COLO668 (cell line): ENCODE measurements around the gene TSFM.
"Not testable (repeated sequence)": the region's sequence is repeated elsewhere in the genome, so short reads cannot be mapped to it uniquely, and the experiment has no call there.

Source experiments
- DNase-seq: peaks from one replicate; lab custom pipeline; 2025; ENCODE audit not compliant: unreplicated experiment; lab: John Stamatoyannopoulos, UW

Gene TSFM

DNA sequence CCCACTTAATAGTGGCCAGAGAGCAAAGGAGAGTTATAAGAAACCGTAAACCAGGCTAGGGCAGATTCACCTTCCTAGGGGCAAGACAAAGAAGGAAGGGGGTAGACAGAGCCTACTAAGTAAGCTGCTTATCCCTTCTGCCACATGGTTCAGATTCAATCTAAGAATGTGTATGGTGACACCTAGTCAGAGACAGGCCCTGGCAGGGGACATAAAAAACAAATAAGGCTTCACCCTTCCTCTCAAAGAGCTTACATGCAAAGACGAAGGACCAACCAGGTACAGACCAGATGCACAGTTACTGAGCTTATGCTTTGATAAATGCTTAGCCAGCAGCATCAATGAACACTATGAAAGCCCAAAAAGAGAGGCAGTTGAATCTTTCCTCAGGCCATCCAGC, 20.1 kb upstream of the TSFM start:
- no peak for DNase-seq

DNA sequence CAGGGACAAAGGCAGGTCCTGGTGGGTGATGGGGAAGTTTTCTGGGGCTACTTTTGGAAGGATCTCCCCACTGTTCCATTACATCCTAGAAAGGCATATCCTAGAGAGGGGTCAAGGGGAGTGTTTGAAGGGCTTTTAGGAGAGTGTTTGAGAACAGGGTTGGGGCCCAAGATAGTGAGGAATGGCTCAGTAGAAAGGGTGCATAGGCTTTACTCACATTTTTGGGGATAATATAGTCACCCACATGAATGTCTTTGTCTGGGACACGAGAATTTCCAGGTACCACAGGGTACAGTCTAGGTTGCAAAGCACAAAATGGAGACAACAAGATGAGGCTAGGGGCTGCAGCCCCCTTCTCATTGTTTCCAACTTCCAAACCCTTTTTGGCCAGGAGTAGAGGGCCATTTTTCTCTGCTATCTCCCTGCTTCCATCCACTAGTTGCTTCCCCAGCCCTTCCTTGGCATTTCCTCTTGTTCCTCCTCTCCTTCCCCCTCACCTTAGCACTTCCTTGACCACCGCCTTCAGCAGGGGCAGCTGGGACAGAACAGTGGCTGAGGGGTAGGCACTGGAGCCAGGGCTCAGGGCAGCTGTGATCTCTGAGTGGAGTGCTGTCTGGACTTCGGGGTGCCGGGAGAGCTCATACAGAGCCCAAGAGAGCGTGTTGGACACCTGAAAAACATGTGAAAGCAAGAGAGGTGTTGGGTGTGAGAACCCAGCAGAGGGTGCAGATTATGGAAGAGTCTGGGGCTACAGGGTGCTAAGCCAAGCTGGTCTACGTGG, 18.5 kb upstream of the TSFM start:
- no peak for DNase-seq

DNA sequence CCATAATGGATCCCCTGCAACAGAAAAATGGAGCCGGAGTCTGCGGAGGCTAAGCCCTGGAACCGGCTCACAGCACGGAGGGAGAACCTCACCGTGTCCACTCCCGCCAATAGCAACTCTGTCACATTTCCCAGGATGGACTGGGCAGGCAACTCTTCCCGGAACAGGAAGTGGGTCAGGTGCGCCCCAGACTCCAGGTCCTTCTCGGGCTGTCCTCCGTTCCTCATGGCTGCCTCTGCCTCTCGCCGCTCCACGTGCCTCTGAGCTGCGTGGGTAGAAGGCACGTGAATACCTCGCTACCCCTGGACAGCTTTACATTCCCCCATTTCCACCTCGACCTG, 18.0 kb upstream of the TSFM start:
- peak; percentile 26 for DNase-seq

DNA sequence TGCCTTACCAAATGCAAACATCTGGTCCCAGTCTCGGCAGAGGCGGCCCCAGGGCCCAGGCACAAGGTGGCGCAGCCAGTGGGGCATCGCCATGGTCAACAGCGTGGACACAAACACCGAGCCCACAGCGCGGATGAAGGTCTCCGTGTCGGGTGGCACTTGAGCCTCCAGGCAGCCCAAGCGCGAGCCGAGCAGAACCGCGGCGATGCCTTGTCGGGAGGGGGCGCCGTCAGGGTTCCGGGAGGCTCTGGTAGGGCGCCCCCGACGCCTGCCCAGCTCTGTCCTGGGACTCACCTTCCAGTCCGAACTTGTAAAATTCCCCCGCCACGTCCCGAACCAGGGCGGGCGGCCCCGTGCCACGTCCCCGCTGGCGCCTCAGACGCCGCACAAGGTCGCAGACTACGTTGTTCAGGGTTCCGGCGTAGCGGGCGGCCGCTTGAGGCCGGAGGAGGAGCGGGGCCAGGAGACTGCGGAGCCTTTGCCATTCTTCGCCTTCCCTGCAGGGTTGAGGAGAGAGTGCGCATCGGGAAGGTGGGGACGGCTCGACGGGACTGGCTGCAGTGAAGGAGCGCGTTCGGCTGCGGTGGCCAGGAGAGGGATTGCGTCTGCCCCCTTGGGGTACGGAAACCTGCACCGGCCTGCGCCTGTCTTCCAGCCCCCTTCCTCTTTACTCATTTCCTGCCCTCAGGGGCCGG, 17.4 kb upstream of the TSFM start:
- DNase-seq, result peak; percentile 32

DNA sequence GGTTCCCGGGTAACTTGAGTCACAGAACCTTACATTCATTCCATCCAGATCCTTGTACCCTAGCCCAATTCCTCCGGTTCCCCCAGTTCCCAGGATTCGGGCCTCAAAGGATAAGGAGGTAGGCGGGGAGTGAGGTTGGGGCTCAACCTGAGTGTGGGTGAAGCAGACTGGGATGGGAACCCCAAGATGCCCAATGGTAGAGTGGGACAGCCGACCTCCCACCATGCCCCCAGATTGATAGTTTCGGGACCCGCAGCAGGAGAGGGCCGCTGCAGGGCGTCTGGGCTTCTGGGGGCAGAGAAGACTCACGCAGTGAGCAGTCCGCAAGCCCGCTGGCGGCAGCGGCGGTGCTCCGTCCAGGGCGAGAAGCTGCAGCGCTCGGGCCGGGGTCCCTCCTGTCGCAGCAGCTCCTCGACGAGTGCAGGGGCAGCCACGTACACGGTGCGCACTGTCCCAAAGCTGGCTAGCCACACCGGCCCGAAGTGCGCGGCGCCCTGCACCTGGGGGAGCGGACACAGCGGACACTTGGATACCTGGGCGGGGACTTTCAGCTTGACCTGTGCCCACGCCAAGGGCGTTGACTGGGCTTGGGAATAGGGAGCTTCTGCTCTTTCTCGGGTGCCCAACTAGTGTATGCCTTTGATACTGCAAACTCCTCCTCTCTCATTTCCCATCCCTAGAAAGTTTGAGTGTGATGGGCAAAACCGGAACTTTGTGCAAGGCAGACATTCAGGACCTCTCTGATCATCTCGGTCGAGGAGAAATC, 16.7 kb upstream of the TSFM start:
- no peak for DNase-seq

DNA sequence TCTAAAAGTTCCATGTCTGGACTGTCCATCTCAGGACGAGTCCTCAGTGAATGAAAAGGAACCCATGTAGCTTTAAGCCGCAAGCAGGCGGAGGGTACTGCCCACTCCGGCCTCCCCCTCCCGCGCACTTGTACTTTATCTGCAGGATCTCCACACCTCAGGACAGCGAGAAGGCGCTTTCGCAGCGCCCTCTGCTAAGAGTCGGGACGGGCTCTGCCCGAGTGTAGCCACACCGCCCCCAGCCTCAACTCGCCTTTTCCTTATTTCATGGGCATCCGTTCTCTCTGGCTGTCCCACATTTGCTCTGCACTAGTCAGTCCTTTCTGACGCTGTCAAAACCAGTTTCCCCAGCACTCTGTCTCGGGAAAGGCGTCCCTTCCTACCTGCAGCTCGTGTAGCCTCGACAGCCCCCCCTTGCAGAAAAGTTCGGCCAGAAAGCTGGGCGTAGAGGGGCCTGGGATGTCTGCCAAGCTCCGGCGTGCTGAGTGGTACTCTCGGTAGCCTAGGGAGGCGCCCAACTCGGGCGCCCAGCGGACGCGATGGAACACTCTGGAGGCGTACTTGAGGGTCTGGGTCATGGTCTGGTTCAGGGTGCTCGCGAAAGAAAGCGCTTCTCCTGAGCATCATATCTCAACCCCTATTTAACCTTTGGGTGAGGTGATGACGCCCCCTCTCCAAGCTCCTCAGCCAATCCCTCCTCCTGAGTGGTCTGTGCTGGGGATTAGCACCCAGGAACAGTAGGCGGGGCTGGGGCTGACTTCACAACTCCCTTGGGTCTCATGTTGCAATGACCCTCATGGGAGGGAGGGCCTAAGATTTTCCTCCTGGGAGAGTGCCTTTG, 15.9 kb upstream of the TSFM start, which contains the start of gene CYP27B1:
CYP27B1 (minus strand) TSS at position 615 of the 841 bp plus-strand sequence; CDS start at position 578, 37 bp downstream.
- DNase-seq, result no peak

DNA sequence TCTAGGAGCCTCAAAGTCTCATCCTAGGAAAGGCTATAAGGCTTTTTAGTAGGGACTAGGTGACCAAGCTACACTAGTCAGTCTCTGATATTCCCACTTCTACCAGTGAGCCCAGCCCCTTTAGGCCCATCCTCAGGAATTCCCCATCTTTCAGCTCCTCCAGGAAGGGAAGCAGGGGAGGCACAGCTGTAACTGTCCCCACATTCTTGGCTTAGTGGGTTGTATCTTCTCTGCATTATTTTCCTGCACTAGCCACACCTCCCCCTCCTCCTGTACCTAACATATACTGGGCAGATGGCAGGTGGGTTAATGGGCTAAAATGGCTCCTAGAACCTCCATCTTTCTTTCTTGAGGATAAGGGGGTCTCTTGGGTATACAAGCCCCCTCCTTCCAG, 15.3 kb upstream of the TSFM start:
- no peak for DNase-seq

DNA sequence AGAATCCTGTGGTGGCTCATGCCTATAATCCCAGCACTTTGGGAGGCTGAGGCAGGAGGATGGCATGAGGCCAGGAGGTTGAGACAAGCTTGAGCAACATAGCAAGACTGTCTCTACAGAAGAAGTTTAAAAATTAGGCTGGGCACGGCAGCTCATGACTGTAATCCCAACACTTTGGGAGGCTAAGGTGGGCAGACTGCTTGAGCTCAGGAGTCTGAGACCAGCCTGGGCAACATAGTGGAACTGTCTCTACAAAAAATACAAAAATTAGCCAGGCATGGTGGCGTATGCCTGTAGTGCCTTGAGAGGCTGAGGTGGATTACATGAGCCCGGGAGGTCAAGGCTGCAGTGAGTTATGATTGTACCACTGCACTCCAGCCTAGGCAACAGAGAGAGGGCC, 14.7 kb upstream of the TSFM start:
- DNase-seq, result no peak

DNA sequence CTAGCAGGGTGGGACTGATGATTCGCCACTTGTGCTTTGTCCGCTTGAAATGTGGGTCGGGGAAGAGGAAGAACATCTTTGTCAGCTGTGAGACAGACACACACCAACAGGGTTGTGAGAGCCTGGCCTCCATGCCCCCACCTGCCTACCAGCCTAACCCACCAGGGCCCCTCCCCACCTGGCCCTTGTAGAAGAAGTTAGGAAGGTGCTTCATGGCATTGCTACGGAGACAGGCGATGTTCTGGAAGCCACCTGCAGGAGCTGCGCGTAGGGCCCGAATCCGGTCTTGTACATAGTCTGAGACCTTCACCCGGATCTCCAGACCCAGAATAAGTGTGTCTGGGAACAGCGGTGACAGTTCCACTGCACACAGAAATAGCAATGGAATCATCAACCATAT, 13.0 kb upstream of the TSFM start:
- DNase-seq, result no peak

DNA sequence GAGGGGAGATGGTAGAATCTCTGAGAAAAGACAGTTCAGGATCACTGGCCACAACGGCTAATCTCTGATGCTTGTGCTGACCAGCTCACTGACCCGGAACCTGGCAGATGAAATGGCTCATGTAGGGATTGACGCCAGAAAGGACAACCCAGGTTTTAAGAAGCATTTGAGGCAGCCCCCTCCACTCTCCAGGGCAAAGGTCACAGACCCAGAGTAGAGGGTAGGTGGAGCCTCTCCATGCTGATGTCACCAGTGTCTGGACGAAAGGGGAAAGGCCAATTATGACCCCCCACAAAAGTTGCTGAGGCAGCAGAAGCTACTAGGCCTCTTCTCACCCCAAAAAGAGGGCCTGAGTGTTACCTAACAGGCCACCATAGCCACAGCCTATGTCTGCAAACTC, 11.9 kb upstream of the TSFM start:
- DNase-seq, result no peak

DNA sequence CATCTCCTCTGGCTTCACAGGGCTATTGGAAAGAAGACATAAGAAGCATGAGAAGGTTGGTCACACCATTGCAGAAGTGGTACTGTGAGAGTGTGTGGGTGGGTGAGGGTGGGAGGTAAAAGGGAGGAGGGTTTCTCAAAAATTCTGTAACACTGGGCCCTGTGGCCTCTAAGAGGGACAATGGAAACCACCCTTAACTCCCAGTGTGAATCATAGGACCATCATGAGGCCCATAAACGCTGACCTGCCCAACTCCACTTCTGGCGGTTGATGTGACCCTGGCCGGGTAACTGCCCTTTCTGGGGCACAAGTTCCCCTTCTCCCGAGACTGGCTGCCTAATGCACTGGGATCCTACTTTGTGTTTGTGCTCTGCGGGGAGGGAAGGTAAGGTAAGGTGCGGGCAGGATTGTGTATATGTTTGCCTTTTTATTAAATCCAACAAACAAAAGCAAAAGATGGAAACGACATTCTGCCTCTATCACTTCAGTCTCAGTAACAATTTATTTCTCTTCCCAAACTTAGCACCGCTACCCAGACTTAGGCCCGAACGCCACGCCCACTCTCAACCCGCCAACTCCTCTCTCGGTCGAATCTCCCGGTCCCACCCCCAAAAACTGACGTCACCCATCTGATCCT, 11.2 kb upstream of the TSFM start:
- peak; percentile 85 for DNase-seq

DNA sequence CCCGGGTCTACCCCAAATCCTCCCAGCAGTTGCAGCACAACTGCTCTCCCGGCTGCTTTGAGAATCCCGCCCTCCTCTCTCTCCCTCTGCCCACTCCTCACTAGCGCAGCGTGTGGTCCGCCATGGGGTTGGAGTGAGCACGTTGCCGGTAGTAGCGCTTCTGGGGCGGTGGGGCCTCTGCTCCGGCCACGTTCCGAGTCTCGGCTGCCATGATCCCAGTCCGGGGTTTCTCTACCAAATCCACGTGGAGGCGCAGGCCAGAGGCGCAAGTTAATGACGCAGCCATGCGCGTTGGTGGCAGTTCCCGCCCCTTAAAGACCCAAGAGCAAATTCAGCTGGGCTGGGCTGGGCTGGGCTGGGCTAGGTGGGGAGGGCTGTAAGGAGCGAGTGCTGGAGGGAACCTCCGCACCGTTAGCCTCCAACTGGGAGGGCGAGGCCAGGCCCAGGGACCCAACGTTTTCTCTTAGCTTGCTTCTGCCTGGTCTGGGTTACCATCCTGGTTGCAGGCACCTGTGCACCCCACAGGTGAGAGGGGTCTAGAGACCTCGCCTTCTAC, 10.6 kb upstream of the TSFM start, which contains the start of gene METTL1:
METTL1 (minus strand) TSS at position 233 of the 556 bp plus-strand sequence; CDS start at position 211, 22 bp downstream.
- peak; percentile 89 for DNase-seq

DNA sequence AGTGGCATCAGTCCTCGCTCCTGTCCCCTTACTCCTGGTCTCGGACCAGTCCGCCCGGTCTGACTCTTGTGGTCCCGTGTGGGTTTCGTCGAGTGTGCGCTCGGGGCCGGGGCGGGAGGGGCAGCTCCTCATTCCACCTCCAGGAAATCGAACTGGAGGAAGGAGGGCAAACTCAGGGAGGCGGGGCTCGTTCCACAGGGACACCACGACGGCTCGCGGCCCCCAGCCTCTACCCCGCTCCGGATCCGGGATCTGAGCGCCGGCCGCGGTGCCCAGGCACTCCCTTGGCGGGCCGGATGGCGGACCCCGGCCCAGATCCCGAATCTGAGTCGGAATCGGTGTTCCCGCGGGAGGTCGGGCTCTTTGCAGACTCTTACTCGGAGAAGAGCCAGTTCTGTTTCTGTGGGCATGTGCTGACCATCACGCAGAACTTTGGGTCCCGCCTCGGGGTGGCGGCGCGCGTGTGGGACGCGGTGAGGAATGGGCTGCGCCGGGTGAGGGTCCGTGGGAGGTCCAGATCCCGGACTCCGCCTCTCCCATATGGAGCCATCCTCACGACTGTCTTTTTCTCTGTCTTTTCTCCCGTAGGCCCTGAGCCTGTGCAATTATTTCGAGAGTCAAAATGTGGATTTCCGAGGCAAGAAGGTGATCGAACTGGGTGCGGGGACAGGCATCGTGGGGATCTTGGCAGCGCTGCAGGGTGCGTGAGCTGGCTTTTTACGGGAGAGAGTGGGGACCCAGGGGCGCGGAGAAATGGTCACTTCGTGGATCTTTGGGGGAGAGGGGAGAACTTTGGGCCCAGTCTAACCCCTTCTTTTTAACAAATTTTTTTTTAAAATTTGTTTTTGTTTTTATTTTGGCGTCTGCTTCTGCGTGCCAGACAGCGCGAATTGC, 9.9 kb upstream of the TSFM start, which contains the start of gene EEF1AKMT3:
EEF1AKMT3 (plus strand) TSS at position 186 of the 894 bp plus-strand sequence; CDS start at position 297, 111 bp downstream.
- peak; percentile 43 for DNase-seq

DNA sequence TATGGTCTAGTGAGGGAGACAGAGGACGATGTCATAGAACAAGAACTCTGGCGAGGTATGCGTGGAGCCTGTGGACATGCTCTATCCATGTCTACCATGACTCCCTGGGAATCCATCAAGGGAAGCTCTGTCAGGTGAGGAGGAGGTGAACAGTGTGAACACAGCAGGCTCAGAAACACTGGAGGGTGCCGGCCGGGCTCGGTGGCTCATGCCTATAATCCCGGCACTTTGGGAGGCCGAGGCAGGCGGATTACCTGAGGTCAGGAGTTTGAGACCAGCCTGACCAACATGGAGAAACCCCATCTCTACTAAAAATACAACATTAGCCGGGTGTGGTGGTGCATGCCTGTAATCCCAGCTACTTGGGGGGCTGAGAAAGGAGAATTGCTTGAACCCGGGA, 8.0 kb upstream of the TSFM start:
- not testable (repeated sequence) for DNase-seq

DNA sequence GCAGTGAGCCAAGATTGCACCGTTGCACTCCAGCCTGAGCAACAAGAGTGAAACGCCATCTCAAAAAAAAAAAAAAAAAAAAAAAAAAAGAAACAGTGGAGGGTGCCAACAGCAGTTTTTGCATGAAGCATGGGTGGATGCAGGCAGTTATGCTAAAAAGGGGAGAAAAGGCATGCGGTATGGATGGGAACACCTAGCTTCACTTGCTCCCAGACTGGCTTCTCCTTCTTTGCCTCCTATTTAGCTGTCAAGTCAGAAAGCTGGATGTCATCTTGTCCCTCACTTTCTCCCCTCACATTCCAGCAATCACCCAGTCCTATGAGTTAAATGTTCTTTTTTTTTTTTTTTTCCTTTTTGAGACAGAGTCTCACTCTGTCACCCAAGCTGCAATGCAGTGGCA, 7.5 kb upstream of the TSFM start:
- DNase-seq, result no peak

DNA sequence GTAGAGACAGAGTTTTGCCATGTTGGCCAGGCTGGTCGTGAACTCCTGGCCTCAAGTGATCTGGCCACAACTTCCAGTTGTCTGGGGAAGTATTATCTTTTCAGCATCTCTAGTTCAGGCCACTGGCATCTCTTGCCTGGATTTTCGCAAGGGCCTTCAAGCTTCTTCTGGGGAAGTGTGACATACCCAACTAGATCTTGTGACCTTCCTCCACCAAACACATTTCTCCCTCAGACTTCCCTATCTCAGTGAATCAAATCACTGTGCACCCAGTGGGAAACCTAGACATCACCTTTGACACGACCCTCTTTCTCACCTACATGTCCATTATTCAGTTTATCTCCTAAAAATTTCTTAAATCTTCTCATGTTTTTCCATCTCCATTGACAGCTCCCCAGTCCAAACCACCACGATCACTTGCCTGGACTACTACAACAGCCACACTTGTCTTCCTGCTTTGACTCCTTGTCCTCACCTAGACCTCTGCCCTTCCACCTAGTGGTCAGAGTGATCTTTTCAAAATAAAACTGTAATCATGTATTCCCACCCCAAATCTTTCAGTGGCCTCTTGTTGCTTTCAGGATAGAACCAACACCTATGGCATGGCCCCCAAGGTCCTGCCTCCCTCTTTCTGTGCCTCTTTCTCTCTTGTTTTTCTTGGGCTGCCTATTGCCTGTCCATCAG, 6.9 kb upstream of the TSFM start:
- DNase-seq, result no peak

DNA sequence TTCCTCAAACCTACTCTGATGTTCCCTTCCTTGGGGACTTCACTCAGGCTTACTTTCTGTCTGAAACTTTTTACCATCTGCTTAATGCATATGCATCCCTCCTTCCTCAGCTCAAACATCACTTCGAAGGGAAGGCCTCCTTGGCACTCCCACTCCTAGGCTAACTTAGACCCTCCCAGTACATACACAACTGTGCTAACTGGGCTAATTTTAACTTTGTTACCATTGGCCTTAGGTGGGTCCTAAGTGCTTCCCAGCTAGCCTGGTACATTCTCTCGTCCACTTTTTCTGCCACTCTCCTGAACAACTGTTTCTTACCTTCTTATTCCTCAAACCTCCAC, 6.4 kb upstream of the TSFM start:
- no peak for DNase-seq

DNA sequence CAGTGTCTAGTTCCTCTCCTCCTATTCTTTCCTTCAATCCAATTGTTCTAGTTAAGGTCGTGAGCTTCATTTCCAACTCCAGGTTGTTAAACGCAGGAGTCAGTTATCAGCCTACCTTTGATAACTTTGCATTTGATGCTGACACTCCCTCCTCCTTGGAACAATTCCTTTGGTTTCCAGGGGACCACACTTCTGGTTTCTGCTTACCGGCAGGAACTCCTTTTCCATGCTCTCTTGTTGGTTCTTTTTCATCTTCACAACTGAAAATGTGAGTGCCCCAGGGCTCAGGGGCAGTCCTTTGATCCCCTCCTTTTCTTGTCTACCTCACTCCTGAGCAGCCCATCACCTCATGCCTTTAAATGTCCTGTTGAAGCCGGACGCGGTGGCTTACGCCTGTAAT, 5.2 kb upstream of the TSFM start:
- DNase-seq, result no peak

DNA sequence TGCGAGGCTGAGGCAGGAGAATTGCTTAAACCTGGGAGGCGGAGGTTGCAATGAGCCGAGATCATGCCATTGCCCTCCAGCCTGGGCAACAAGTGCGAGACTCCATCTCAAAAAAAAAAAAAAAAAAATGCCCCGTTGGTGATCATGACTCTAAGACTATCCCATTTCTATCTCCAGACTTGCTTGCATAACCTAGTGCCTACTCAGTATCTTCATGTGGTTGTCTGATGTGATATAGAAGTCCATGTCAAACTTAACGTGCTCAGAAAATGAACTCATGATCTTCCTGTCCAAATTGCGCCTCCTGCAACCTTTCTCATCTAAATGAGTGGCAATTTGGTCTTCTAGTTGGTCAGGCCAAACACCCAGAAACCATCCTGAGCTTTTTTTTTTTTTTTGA, 4.7 kb upstream of the TSFM start:
- no peak for DNase-seq
